ENCODE results near the gene DGKH.
A peak's percentile ranks its signal among the peaks of the same experiment; 100 is the strongest.

The DGKH gene

GRCh38 chr13:42101821-42102585, 53.6 kb downstream of the DGKH start:
- H3K79me2 ChIP-seq (ENCODE audit: insufficient read depth, low read depth), result peaks cover 66% of the 10 kb centered on the region; the same call in 1 of the 2 replicates
- no peaks in the 10 kb centered on the region for H3K36me3 ChIP-seq (ENCODE audit: insufficient read depth)
- H3K4me3 ChIP-seq (IDR thresholded peaks at IDR 0.05; ENCODE audit: insufficient read depth, low read depth, low read length), result no peak overlapping the region
- peaks cover 4% of the 10 kb centered on the region; the same call in 1 of the 2 replicates for H4K20me1 ChIP-seq (ENCODE audit: insufficient read depth)
- no peaks in the 10 kb centered on the region for H3K27me3 ChIP-seq (ENCODE audit: insufficient read depth, low read depth)
- H3K4me2 ChIP-seq, result peak overlapping the region; percentile 48; the same call in 1 of the 2 replicates
- peak overlapping the region; percentile 20; the same call in 1 of the 2 replicates for H3K27ac ChIP-seq
- H3K9ac ChIP-seq, result no peak overlapping the region
- H3K4me1 ChIP-seq (ENCODE audit: low read depth, poor library complexity, severe bottlenecking), result peaks cover 65% of the 10 kb centered on the region
- no peak overlapping the region for H2AFZ ChIP-seq (ENCODE audit: low read depth)
- no peak for TF ChIP-seq CTCF (conservative IDR thresholded peaks at IDR 0.05; ENCODE audit: low read depth, low read length)

GRCh38 chr13:42102961-42103865, 54.8 kb downstream of the DGKH start:
- H3K27ac ChIP-seq, result no peak overlapping the region
- H3K27me3 ChIP-seq (ENCODE audit: insufficient read depth, low read depth), result no peaks in the 10 kb centered on the region
- H3K79me2 ChIP-seq (ENCODE audit: insufficient read depth, low read depth), result peaks cover 63% of the 10 kb centered on the region; the same call in 1 of the 2 replicates
- no peaks in the 10 kb centered on the region for H3K36me3 ChIP-seq (ENCODE audit: insufficient read depth)
- peaks cover 4% of the 10 kb centered on the region; the same call in 1 of the 2 replicates for H4K20me1 ChIP-seq (ENCODE audit: insufficient read depth)
- H3K4me3 ChIP-seq (IDR thresholded peaks at IDR 0.05; ENCODE audit: insufficient read depth, low read depth, low read length), result no peak overlapping the region
- no peak overlapping the region for H3K9ac ChIP-seq
- H2AFZ ChIP-seq (ENCODE audit: low read depth), result no peak overlapping the region
- H3K4me2 ChIP-seq, result no peak overlapping the region
- TF ChIP-seq CTCF (conservative IDR thresholded peaks at IDR 0.05; ENCODE audit: low read depth, low read length), result no peak
- peaks cover 71% of the 10 kb centered on the region for H3K4me1 ChIP-seq (ENCODE audit: low read depth, poor library complexity, severe bottlenecking)

- Histone ChIP-seq H4K20me1 (ENCODE audit: insufficient read depth) (0 out of 2 replicates have a peak, but pooled peaks cover 4% of the 10 kb centered on the region), H3K79me2 (ENCODE audit: insufficient read depth, low read depth) (peaks cover 54% of the 10 kb centered on the region; the same call in 1 of the 2 replicates), H3K27ac (no peak overlapping the region)
These were observed 58.5 kb downstream of the DGKH start for GRCh38 chr13:42106998-42107397.

More at GRCh38 chr13:42106998-42107397, 58.5 kb downstream of the DGKH start:
- Histone ChIP-seq H3K27me3 (ENCODE audit: insufficient read depth, low read depth) (no peaks in the 10 kb centered on the region), H3K36me3 (ENCODE audit: insufficient read depth) (no peaks in the 10 kb centered on the region), H3K9ac (no peak overlapping the region), H3K4me3 (IDR thresholded peaks at IDR 0.05; ENCODE audit: insufficient read depth, low read depth, low read length) (no peak overlapping the region), H3K4me1 (ENCODE audit: low read depth, poor library complexity, severe bottlenecking) (peaks cover 68% of the 10 kb centered on the region), H3K4me2 (no peak overlapping the region), H2AFZ (ENCODE audit: low read depth) (no peak overlapping the region)
- TF ChIP-seq CTCF (conservative IDR thresholded peaks at IDR 0.05; ENCODE audit: low read depth, low read length), result no peak
